ENCODE results near the gene C11orf91. TPM values are rescaled to one million over a fixed set of nuclear protein-coding genes. Genes with fewer than 3 reads are reported as not detected.

C11orf91 gene
- total RNA-seq, 1 experiment from 2014 or later = 0.22 TPM

- DNase-seq (ENCODE audit: low spot score) (no peak), ATAC-seq (no peak)
- no peaks in the 10 kb centered on the region for H3K9me3 Mint-ChIP-seq
- CTCF ChIA-PET = interaction anchor here (0.5 to 1.4 kb wide), 4 partner anchors 9 to 116 kb away, joined by 3 to 4 read pairs (median 3); no protein-coding TSS in a partner anchor
- TF ChIP-seq MYBL2 (CRISPR knock-in tag; IDR thresholded peaks at IDR 0.05) (no peak), USF1 (CRISPR knock-in tag; IDR thresholded peaks at IDR 0.05) (no peak), ELF4 (CRISPR knock-in tag; IDR thresholded peaks at IDR 0.05; ENCODE audit: low read depth) (no peak), FOXP1 (CRISPR knock-in tag; IDR thresholded peaks at IDR 0.05; ENCODE audit: borderline replicate concordance) (no peak), ZNF425 (CRISPR knock-in tag; conservative IDR thresholded peaks at IDR 0.05) (no peak), ZNF416 (CRISPR knock-in tag; IDR thresholded peaks at IDR 0.05) (no peak), ZNF138 (CRISPR knock-in tag; conservative IDR thresholded peaks at IDR 0.05) (no peak), ZNF423 (CRISPR knock-in tag; IDR thresholded peaks at IDR 0.05) (no peak)
- peaks cover 52% of the 10 kb centered on the region for H3K4me1 Mint-ChIP-seq
- POLR2A ChIA-PET = no interaction called here
- H3K27me3 Mint-ChIP-seq (ENCODE audit: low read depth) = peaks cover 5% of the 10 kb centered on the region; the same call in 1 of the 2 replicates
- no peak overlapping the region for H3K27ac Mint-ChIP-seq
- H3K36me3 Mint-ChIP-seq = no peaks in the 10 kb centered on the region
- H3K4me3 Mint-ChIP-seq = no peak overlapping the region
These were observed 8.6 kb downstream of the C11orf91 start for GRCh38 chr11:33692013-33692504.

- ATAC-seq (no peak; the same call in 1 of the 2 replicates), DNase-seq (ENCODE audit: low spot score) (no peak)
- Mint-ChIP-seq H3K9me3 (no peaks in the 10 kb centered on the region), H3K36me3 (no peaks in the 10 kb centered on the region), H3K4me1 (peaks cover 48% of the 10 kb centered on the region), H3K27me3 (ENCODE audit: low read depth) (peaks cover 4% of the 10 kb centered on the region; the same call in 1 of the 2 replicates), H3K27ac (no peak overlapping the region), H3K4me3 (no peak overlapping the region)
- TF ChIP-seq NFYB (CRISPR knock-in tag; conservative IDR thresholded peaks at IDR 0.05; ENCODE audit: low read depth) (no peak), GABPB1 (CRISPR knock-in tag; IDR thresholded peaks at IDR 0.05) (0 out of 2 replicates have a peak, but pooled peaks have one; percentile 3)
- CTCF ChIA-PET = interaction anchor here (1.1 to 1.5 kb wide), 3 partner anchors 9 to 51 kb away, joined by 3 to 4 read pairs (median 4); no protein-coding TSS in a partner anchor
- POLR2A ChIA-PET = no interaction called here
These were observed 9.4 kb downstream of the C11orf91 start for GRCh38 chr11:33691066-33691864.

- ChIA-PET POLR2A (no interaction called here), CTCF (interaction anchor here (1.1 to 1.5 kb wide), 2 partner anchors 9 to 34 kb away, joined by 3 to 4 read pairs; no protein-coding TSS in a partner anchor)
- Mint-ChIP-seq H3K4me1 (peaks cover 40% of the 10 kb centered on the region), H3K9me3 (no peaks in the 10 kb centered on the region), H3K27ac (no peak overlapping the region), H3K36me3 (no peaks in the 10 kb centered on the region), H3K4me3 (no peak overlapping the region), H3K27me3 (ENCODE audit: low read depth) (no peaks in the 10 kb centered on the region)
- ATAC-seq = no peak
- DNase-seq (ENCODE audit: low spot score) = no peak
- TF ChIP-seq GABPB1 (CRISPR knock-in tag; IDR thresholded peaks at IDR 0.05) (0 out of 2 replicates have a peak, but pooled peaks have one; percentile 10), ZNF281 (CRISPR knock-in tag; IDR thresholded peaks at IDR 0.05) (no peak), E2F1 (CRISPR knock-in tag; IDR thresholded peaks at IDR 0.05) (no peak)
These were observed 10.1 kb downstream of the C11orf91 start for GRCh38 chr11:33690290-33691065.
